SK-N-MC (cell line): Measurements from ENCODE around the gene FUT3.
"Not testable (repeated sequence)": the region's sequence is repeated elsewhere in the genome, so short reads cannot be mapped to it uniquely, and the experiment has no call there.

ENCODE experiments used
- EZH2 ChIP-seq: fragments of 200-600 bp; sonication (generic); IDR thresholded peaks from one replicate; pipeline ENCODE4 v1.6.1; 2017; ENCODE audit warnings: antibody characterized with exemption
- FOXP2 ChIP-seq: optimal IDR thresholded peaks from 2 replicates; pipeline ENCODE3; 2011; ENCODE audit warnings: mild to moderate bottlenecking, moderate library complexity; ENCODE audit not compliant: insufficient read depth; ENCODE audit errors: extremely low read length, control extremely low read depth
- POLR2AphosphoS5 ChIP-seq: IDR thresholded peaks from 2 replicates; pipeline ENCODE4 v1.6.1; 2012; ENCODE audit warnings: mild to moderate bottlenecking, low read depth, low read length, borderline replicate concordance

DNA sequence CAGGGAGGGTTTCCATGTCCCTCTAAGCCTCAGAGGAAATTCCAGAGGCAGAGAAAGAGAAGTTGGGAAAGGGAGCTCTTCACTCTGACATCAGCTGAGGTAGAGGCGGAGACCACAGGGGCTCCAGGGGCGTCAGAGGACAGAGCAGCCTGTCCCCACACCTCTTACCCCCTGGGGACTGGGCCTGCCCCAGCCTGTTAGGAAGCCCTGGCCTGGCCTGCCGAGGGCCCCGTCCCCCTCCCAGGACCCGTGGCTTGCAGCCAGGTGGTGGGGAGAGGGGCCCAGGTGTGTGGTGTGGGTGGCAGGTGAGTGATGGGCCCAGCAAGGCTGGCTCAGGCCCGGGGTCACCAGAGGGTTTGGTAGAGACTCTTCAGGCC is 9.5 kb downstream of the FUT3 start:
- not testable (repeated sequence) for TF ChIP-seq EZH2, POLR2AphosphoS5, FOXP2
